HepG2 (cell line): ENCODE measurements around the gene URAD. TPM values are rescaled to one million over a fixed set of nuclear protein-coding genes. Genes with fewer than 3 reads are reported as not detected.

Source experiments
- ATAC-seq: fragments of 200-7000 bp; cut with Tn5 transposase; 3 replicates; pipeline ENCODE4 v1.9.1; 2020; ENCODE audit warnings: mild to moderate bottlenecking, moderate library complexity
- BruUV-seq: library from RNA; stranded (reverse); fragments of 400-500 nt; replicated peaks from 2 replicates; lab custom pipeline; 2021; lab: Mats Ljungman, UMichigan
- CTCF ChIA-PET: fragments of 300-600 bp; formaldehyde crosslinking; extraction: SDS; loops from one replicate; lab custom pipeline; 2021; ENCODE audit warnings: low total read pairs, inconsistent platforms, low intra/inter-chr PET ratio; lab: Yijun Ruan, JAX
- POLR2A ChIA-PET: fragments of 350-600 bp; sonication (Branson Sonifier 250); formaldehyde crosslinking; loops from one replicate; lab custom pipeline; 2020; ENCODE audit warnings: antibody characterized with exemption, inconsistent platforms; lab: Yijun Ruan, JAX
- DNase-seq: peaks from one replicate; pipeline ENCODE4 v3.0.0-alpha.2; 2015; ENCODE audit warnings: low spot score
- FAIRE-seq: peaks from 3 replicates; lab custom pipeline; 2011; peaks lifted over from hg19 to GRCh38; lab: Jason Lieb, UNC
- H2AFZ ChIP-seq: one replicate; pipeline ENCODE4 v1.6.1; 2011; ENCODE audit warnings: low read length, inconsistent platforms
- H3K27ac ChIP-seq: fragments of 300-600 bp; 3 replicates; pipeline ENCODE4 v1.8.0; 2011; ENCODE audit warnings: mixed run types, mild to moderate bottlenecking, mixed read lengths, low read length, inconsistent platforms; ENCODE audit not compliant: insufficient read depth; ENCODE audit errors: extremely low read length
- H3K27me3 ChIP-seq, 2 experiments: fragments of 200-600 bp in 1 of 2; 2 replicates in 1 of 2; 3 replicates in 1 of 2; pipeline versions ENCODE4 v1.6.0 to v1.8.0; 2011; ENCODE audit warnings: low read length in 2 of 2, mild to moderate bottlenecking in 2 of 2, moderate library complexity in 2 of 2, inconsistent platforms in 1 of 2; ENCODE audit not compliant: insufficient read depth in 2 of 2, control insufficient read depth in 1 of 2
- H3K36me3 ChIP-seq, 2 experiments: fragments of 200-600 bp in 1 of 2; replicated peaks in 1 of 2; 2 replicates in 1 of 2; 3 replicates in 1 of 2; pipeline versions ENCODE4 v1.5.1 to v1.8.0; 2011; ENCODE audit warnings: low read length in 2 of 2, inconsistent platforms in 1 of 2; ENCODE audit not compliant: insufficient read depth in 2 of 2, control insufficient read depth in 1 of 2
- H3K4me1 ChIP-seq: 2 replicates; pipeline ENCODE4 v1.5.1; 2012; ENCODE audit warnings: low read length, inconsistent platforms; ENCODE audit not compliant: insufficient read depth
- H3K4me2 ChIP-seq: 2 replicates; pipeline ENCODE4 v1.6.0; 2011; ENCODE audit warnings: low read depth, low read length, inconsistent platforms
- H3K4me3 ChIP-seq, 3 experiments: fragments of 200-600 bp in 1 of 3; sonication (generic), shearing (Covaris generic) in 1 of 3; replicated peaks in 1 of 3; 2 replicates each; pipeline ENCODE4 v1.5.1; 2011 to 2016; ENCODE audit warnings: low read length in 3 of 3, inconsistent platforms in 2 of 3, low read depth in 2 of 3, mild to moderate bottlenecking in 2 of 3, control low read depth in 1 of 3, mixed read lengths in 1 of 3; ENCODE audit not compliant: insufficient read depth in 1 of 3
- H3K79me2 ChIP-seq: one replicate; pipeline ENCODE4 v1.6.1; 2011; ENCODE audit warnings: low read length, inconsistent platforms; ENCODE audit not compliant: insufficient read depth
- H3K9ac ChIP-seq: 2 replicates; pipeline ENCODE4 v1.6.0; 2011; ENCODE audit warnings: mild to moderate bottlenecking, low read depth, low read length, inconsistent platforms; ENCODE audit not compliant: insufficient read depth
- H3K9me3 ChIP-seq: 2 replicates; pipeline ENCODE4 v1.5.1; 2012; ENCODE audit warnings: mild to moderate bottlenecking, low read length
- H4K20me1 ChIP-seq: 2 replicates; pipeline ENCODE4 v1.6.0; 2011; ENCODE audit warnings: inconsistent platforms, mild to moderate bottlenecking, low read length, moderate library complexity; ENCODE audit not compliant: insufficient read depth
- HOMEZ ChIP-seq: IDR thresholded peaks from 2 replicates; pipeline ENCODE4 v1.6.1; 2016; ENCODE audit warnings: low read depth
- PAXIP1 ChIP-seq: sonication (generic); formaldehyde crosslinking; conservative IDR thresholded peaks from 2 replicates; pipeline ENCODE4 v1.4.0; 2020; ENCODE audit warnings: mild to moderate bottlenecking, missing genetic modification reagents, moderate library complexity
- PHB2 ChIP-seq: fragments of 450-650 bp; IDR thresholded peaks from 2 replicates; pipeline ENCODE4 v1.6.1; 2018; ENCODE audit not compliant: partially characterized antibody
- SRSF4 ChIP-seq: fragments of 200-400 bp; formaldehyde crosslinking; IDR thresholded peaks from one replicate; pipeline ENCODE4 v1.6.1; 2018; ENCODE audit warnings: mild to moderate bottlenecking, low read depth, low read length, moderate library complexity; ENCODE audit not compliant: poor library complexity, severe bottlenecking
- ZFP1 ChIP-seq: IDR thresholded peaks from 2 replicates; pipeline ENCODE4 v1.6.1; 2016
- ZNF138 ChIP-seq: sonication (generic); formaldehyde crosslinking; IDR thresholded peaks from 2 replicates; pipeline ENCODE4 v1.5.0; 2020; ENCODE audit warnings: mild to moderate bottlenecking, low read depth, missing genetic modification reagents
- ZNF274 ChIP-seq: sonication (generic); formaldehyde crosslinking; IDR thresholded peaks from 2 replicates; pipeline ENCODE4 v1.5.1; 2020; ENCODE audit warnings: mild to moderate bottlenecking, missing genetic modification reagents
- ZNF703 ChIP-seq: sonication (generic); formaldehyde crosslinking; IDR thresholded peaks from 2 replicates; pipeline ENCODE4 v1.5.1; 2020; ENCODE audit warnings: missing genetic modification reagents, mild to moderate bottlenecking, moderate library complexity, borderline replicate concordance
- ZNF720 ChIP-seq: sonication (generic); formaldehyde crosslinking; IDR thresholded peaks from 2 replicates; pipeline ENCODE4 v1.4.0; 2020; ENCODE audit warnings: missing genetic modification reagents
- ZNF724P ChIP-seq: sonication (generic); formaldehyde crosslinking; IDR thresholded peaks from 2 replicates; pipeline ENCODE4 v1.8.0; 2022; ENCODE audit warnings: missing genetic modification reagents, borderline replicate concordance
- WGBS: methylation state at CpG from one replicate; pipeline ENCODE4 v1.1.6; 2017; ENCODE audit warnings: low lambda C conversion rate; 5-methylcytosine and 5-hydroxymethylcytosine counted together
- in situ Hi-C: cut with HindIII; loops from 2 replicates; pipeline ENCODE4 v1.10.0; 2017; ENCODE audit warnings: low pct_unique_long_range_greater_than_20kb; ENCODE audit not compliant: extremely low pct_ligation_motif_present
- intact Hi-C: fragments of 100-400 bp; cut with micrococcal nuclease; formaldehyde crosslinking; loops from one replicate; pipeline ENCODE4 v1.10.0; 2022; ENCODE audit not compliant: unreplicated experiment
- polyA plus RNA-seq, 8 experiments: library from polyadenylated mRNA; depleted of rRNA in 3 of 8; stranded (reverse) in 7 of 8; unstranded in 1 of 8; fragments of >200 nt; fragmentation: Illumina TruSeq in 4 of 8; extraction: Trizol in 4 of 8; gene quantifications; 2 replicates each; pipeline versions ENCODE4 v1.2.1 to v1.2.3, GENCODE V29; 2011 to 2016; ENCODE audit warnings: low read depth in 4 of 8, missing spikeins in 1 of 8, mixed read lengths in 1 of 8; ENCODE audit not compliant: insufficient read depth in 1 of 8
- total RNA-seq, 5 experiments: library from RNA; depleted of rRNA; stranded (reverse); fragments of >200 nt; fragmentation: Illumina TruSeq; extraction: Trizol; gene quantifications; 2 replicates each; pipeline ENCODE4 v1.2.3, GENCODE V29; 2016; ENCODE audit warnings: low read depth in 1 of 5
- TF ChIP-seq, protein P1 (sequence below): sonication (generic); formaldehyde crosslinking; IDR thresholded peaks from 2 replicates; pipeline ENCODE4 v1.4.0; 2020; ENCODE audit warnings: missing genetic modification reagents, borderline replicate concordance
- TF ChIP-seq, protein P2 (sequence below): sonication (generic); formaldehyde crosslinking; IDR thresholded peaks from 2 replicates; pipeline ENCODE4 v1.4.0; 2020; ENCODE audit warnings: missing genetic modification reagents, mild to moderate bottlenecking, borderline replicate concordance

The URAD gene
- total and polyA plus RNA-seq, 2 of the 13 experiments (the other 11 are each of a cell fraction or from before 2014, with no cell fraction given), result not detected

DNA sequence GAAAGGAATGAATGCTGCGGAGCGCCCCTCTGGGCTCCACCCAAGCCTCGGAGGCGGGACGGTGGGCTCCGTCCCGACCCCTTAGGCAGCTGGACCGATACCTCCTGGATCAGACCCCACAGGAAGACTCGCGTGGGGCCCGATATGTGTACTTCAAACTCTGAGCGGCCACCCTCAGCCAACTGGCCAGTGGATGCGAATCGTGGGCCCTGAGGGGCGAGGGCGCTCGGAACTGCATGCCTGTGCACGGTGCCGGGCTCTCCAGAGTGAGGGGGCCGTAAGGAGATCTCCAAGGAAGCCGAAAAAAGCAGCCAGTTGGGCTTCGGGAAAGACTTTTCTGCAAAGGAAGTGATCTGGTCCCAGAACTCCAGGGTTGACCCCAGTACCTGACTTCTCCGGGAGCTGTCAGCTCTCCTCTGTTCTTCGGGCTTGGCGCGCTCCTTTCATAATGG, 60.1 kb downstream of the URAD start:
- in situ Hi-C loops, result no loop called here
- TF ChIP-seq ZNF274 (CRISPR knock-in tag), result no peak
- TF ChIP-seq, protein P1, sequence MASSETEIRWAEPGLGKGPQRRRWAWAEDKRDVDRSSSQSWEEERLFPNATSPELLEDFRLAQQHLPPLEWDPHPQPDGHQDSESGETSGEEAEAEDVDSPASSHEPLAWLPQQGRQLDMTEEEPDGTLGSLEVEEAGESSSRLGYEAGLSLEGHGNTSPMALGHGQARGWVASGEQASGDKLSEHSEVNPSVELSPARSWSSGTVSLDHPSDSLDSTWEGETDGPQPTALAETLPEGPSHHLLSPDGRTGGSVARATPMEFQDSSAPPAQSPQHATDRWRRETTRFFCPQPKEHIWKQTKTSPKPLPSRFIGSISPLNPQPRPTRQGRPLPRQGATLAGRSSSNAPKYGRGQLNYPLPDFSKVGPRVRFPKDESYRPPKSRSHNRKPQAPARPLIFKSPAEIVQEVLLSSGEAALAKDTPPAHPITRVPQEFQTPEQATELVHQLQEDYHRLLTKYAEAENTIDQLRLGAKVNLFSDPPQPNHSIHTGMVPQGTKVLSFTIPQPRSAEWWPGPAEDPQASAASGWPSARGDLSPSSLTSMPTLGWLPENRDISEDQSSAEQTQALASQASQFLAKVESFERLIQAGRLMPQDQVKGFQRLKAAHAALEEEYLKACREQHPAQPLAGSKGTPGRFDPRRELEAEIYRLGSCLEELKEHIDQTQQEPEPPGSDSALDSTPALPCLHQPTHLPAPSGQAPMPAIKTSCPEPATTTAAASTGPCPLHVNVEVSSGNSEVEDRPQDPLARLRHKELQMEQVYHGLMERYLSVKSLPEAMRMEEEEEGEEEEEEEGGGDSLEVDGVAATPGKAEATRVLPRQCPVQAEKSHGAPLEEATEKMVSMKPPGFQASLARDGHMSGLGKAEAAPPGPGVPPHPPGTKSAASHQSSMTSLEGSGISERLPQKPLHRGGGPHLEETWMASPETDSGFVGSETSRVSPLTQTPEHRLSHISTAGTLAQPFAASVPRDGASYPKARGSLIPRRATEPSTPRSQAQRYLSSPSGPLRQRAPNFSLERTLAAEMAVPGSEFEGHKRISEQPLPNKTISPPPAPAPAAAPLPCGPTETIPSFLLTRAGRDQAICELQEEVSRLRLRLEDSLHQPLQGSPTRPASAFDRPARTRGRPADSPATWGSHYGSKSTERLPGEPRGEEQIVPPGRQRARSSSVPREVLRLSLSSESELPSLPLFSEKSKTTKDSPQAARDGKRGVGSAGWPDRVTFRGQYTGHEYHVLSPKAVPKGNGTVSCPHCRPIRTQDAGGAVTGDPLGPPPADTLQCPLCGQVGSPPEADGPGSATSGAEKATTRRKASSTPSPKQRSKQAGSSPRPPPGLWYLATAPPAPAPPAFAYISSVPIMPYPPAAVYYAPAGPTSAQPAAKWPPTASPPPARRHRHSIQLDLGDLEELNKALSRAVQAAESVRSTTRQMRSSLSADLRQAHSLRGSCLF (CRISPR knock-in tag), result no peak
- TF ChIP-seq, protein P2, sequence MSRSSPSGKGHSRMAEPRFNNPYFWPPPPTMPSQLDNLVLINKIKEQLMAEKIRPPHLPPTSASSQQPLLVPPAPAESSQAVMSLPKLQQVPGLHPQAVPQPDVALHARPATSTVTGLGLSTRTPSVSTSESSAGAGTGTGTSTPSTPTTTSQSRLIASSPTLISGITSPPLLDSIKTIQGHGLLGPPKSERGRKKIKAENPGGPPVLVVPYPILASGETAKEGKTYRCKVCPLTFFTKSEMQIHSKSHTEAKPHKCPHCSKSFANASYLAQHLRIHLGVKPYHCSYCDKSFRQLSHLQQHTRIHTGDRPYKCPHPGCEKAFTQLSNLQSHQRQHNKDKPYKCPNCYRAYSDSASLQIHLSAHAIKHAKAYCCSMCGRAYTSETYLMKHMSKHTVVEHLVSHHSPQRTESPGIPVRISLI (CRISPR knock-in tag), result no peak
- TF ChIP-seq ZNF703, result no peak
- no peak for TF ChIP-seq ZFP1 (CRISPR knock-in tag)
- no peak for TF ChIP-seq PAXIP1 (CRISPR knock-in tag)
- TF ChIP-seq PHB2, result no peak
- TF ChIP-seq ZNF138, result no peak
- TF ChIP-seq ZNF720, result no peak
- no peak for TF ChIP-seq HOMEZ (CRISPR knock-in tag)
- no peak for TF ChIP-seq ZNF724P (CRISPR knock-in tag)
- TF ChIP-seq SRSF4, result no peak

More for the DNA sequence above, 60.1 kb downstream of the URAD start:
- CTCF ChIA-PET, result no interaction called here
- H3K4me1 ChIP-seq, result no peaks in the 10 kb centered on the region
- no peak overlapping the region for H3K4me3 ChIP-seq
- no peak for ATAC-seq
- FAIRE-seq, result no peak
- H3K27ac ChIP-seq, result no peak overlapping the region
- H3K4me2 ChIP-seq, result no peak overlapping the region
- H4K20me1 ChIP-seq, result no peaks in the 10 kb centered on the region
- no peak overlapping the region for H3K9ac ChIP-seq
- BruUV-seq, result no TSS peak
- H2AFZ ChIP-seq, result no peak overlapping the region
- WGBS, result 43% methylated on average over 14 of the region's 26 CpGs
- H3K27me3 ChIP-seq, result 0 out of 5 replicates have a peak, but pooled peaks cover 0 to 7% of the 10 kb centered on the region in 2 experiments
- POLR2A ChIA-PET, result no interaction called here
- H3K9me3 ChIP-seq, result no peaks in the 10 kb centered on the region
- H3K36me3 ChIP-seq, result no peaks in the 10 kb centered on the region
- no peaks in the 10 kb centered on the region for H3K79me2 ChIP-seq
- no peak for DNase-seq
- intact Hi-C loops, result no loop called here
